Activated CD4-positive, CD25-positive, alpha-beta regulatory T cell (primary cell): ENCODE measurements around the gene RXRB.

Source experiments
- DNase-seq, 4 experiments: peaks; one replicate each; lab custom pipeline; 2025; lab: John Stamatoyannopoulos, UW

Gene RXRB

DNA sequence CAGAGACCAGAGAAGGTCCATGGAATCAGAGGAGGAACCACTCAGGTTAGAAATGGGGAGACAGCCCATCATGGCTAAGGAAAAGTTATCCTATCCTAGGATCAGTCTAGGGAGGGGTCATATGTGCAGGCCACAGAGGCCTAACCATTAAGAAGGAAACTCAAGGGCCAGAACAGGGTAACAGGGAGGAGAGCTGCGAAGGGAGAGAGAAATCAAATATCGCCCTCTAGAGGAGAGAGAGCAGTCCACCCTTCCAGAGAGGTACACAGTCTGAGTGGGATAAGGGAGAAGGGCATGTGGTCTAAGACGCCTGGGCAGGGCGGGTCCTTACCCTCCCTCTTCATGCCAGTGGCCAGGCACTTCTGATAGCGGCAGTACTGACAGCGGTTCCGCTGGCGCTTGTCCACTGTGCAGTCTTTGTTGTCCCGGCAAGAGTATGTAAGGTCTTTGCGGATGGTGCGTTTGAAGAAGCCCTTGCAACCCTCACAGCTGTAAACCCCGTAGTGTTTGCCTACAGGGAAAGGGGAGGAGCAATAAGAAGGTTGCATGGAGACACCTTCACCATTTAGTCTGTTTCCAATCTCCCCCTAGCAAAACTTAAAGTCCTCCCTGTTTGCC is 2.9 kb downstream of the RXRB start:
- DNase-seq: no peak

GRCh38 chr6:33195304-33196165 is 4.9 kb downstream of the RXRB start:
- DNase-seq: no peak

- no peak for DNase-seq
These were observed 6.0 kb downstream of the RXRB start for GRCh38 chr6:33194431-33194979.

DNA sequence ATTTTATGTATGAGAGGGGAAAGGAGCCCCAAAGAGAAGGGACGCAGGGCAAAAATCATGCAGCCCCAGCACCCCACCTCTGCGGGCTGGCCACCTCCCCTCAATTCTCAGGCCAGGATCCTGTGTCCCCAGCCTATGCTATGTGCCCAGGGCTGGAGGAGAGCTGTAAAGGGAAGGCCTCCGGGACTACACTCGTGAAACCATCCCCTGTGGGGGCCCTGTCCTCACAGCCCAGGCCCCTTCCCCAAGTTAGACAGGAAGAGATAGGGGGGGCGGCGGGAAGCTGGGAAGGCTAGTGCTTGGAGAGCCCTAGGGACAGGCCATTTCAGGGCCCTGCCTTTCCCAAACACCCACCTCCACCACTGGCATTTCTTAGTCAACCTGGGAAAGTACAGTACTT is 6.8 kb downstream of the RXRB start:
- DNase-seq: no peak

DNA sequence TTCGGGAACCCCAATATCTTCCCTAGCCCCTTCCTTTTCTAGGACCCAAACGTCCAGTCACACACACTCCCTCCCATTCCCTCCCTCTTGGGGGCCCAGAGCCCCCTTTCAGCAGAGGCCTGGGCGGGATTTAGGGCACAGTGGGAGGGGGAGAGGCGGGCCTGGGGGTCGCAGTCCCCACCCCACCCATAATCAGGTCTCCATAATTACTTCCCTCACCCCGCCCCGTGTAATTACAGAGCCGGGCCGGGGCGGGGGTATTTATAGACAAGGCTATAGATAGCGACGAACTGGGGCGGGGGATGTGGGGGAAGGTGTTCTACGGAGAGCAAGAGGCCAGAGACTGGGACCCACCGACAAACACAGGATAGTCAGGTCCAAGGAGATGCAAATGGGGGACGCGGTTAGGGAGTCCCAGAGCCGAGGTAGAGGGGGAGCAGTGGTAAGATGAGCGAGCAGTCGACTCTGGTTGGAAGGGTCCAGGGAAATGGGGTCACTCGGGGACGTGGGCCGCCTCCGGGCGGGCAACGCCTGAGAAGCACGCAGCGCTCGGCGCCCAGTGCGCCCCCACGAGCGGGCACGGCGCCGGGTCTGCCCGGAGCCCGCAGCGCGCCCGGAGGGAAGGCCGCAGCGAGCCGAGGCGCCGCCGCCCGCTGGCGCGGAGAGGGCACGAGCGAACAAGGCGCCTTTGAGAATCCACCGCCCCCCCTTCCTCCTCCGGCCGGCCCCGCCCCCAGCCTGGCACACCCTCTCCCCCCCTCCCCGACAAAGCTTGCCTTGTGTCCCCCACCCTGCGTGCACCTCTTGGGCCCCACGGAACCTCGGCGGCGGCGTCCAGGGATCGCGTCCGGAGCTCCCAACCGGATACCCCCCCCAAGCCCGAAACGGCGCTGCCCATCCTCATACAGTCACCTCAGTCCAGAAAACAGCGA is 7.5 kb downstream of the RXRB start:
- no peak for DNase-seq

GRCh38 chr6:33192105-33192646 is 8.3 kb downstream of the RXRB start, which contains the start of gene COL11A2:
Gene COL11A2 (minus strand): TSS chr6:33192467. CDS start chr6:33192240, 227 bp downstream.
- no peak for DNase-seq

GRCh38 chr6:33191383-33192104 is 8.9 kb downstream of the RXRB start:
- DNase-seq: no peak

GRCh38 chr6:33190504-33191107 is 9.9 kb downstream of the RXRB start:
- DNase-seq: no peak

- DNase-seq: no peak
These were observed 10.6 kb downstream of the RXRB start for GRCh38 chr6:33189625-33190448.

GRCh38 chr6:33189164-33189563 is 11.3 kb downstream of the RXRB start:
- no peak for DNase-seq

DNA sequence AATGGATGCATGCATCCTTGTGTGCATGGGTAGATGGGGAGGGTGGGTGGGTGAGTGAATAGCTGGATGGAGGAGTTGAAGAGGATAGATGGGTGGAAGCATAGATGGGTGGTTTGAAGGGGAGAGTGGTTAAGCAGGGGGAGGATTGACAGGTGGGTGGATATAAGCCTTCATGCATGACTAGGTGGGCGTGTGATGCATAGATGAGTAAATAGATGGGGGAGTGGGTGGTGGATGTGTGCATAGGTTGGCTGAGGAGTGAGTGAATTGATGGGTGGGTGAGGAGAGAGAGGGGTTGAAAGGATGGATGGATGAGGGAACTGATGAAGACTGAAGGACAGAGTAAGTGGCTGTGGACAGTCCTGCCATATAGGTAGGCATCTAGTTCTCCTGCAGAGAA is 12.7 kb downstream of the RXRB start:
- DNase-seq: no peak

GRCh38 chr6:33185654-33186187 is 14.7 kb downstream of the RXRB start:
- no peak for DNase-seq

GRCh38 chr6:33185190-33185589 is 15.3 kb downstream of the RXRB start:
- DNase-seq: no peak

- DNase-seq: no peak
These were observed 17.3 kb downstream of the RXRB start for GRCh38 chr6:33183071-33183683.

DNA sequence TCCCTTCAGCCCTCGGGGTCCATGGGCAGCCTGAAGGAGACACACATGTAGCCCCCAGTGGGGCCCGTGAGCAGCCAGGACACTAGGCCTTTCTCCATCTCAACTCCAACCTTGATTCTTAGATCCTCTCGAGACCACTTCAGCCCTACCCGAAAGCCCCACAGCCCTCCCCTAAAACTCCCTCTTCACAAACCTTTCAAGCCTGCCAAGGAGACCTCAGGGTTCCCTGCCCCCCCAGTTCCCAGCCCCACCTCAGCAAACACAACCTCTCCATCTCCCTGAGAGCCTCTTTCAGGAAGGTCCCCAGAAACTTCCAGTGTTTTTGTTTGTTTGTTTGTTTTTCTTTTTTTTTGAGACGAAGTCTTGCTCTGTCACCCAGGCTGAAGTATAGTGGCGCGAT is 19.3 kb downstream of the RXRB start:
- DNase-seq: no peak

DNA sequence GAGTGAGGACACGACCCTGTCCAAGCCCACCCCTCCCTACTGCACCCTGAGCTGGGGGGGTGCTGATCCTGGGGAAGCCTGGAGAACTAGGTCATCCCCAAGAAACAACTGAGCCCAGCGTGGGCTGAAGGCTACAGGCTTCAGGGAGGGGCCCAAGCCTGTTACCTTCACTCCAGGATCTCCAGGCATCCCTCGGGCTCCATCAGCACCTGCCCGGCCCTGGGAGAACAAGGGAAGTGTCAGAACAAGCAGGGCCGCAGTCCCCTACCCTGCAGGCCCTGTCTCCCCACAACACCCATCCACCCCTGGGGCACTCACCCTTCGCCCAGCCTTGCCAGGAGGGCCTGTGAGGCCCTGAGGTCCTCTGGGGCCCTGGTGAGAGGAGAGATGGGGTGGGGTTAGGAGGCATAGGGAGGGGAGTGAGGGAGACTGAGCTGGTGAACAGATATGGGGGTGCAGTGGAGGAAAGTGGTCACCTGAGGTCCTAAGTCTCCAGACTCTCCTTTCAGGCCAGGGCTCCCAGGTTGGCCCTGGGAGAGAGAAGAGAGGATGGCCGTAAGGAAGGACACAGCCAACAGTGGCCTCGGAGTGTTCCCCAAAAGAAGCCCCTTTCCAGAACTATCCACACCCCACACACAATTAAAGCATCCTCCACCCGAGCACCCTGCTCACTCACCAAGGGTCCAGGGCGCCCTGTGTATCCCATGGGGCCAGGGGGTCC is 21.6 kb downstream of the RXRB start:
- DNase-seq: no peak

DNA sequence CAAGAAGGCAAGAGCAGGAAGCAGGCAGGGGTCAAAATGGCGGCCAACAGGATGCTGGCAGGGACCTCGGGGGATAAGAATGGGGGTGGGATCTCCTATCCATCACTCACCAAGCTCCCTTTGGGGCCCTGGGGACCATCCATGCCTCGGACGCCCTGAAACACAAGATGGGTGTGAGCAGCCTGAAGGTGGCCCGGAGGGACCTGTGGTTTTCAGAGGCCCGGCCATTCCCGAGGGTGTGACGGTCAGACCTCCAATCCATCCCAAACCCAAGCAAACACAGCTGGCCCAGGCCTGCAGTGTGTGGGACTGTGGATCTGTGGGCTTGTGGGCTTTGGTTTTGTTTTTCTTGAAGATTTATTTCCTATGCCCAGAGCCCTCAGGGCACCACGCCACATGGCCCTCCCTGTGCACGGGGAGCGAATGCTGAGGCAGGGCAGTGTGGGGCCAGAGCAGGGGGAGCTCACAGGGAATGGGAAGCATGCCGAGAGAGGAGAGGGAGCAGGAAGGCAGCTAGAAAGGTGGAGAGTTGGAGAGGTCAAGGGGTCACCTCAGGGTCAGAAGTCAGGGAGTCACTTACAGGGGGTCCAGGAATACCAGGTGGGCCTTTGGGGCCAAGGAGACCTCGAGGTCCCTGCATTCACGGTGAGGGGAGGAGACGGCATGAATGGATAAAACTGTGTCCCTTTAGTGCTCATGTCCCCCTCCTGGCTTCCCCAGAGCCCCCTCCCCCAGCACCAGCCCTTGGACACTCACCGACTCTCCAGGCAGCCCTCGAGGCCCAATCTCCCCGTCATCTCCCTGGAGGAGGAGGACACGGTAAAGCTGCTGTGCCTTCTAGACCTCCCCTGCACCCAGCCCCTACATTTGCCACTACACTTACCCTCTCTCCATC is 22.7 kb downstream of the RXRB start:
- DNase-seq: no peak
